ENCODE results near the gene ST6GALNAC6. TPM values are rescaled to one million over a fixed set of nuclear protein-coding genes. Genes with fewer than 3 reads are reported as not detected.

Gene ST6GALNAC6
- total and polyA plus RNA-seq, 12 donors: 32.8 to 52.0 (median 42.5) TPM

DNA sequence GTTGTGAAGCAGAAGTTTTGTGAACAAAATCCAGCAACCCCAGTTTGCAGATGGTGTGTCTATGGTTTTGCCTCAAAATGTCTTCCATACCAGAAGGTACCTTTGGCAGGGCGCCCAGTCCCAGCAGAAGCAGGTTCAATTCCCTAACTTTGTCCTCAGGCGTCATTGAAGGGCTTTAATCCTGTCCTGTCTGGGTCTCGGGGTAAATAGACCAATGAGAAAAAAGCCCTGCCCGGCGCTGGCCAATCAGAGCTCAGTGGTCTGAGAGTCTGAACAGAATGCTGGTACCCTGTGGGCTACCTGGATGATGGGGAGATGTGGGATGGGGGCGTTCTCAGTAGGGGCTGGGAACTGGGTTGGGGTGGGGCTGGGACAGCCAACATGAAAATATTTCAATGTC, 23.6 kb upstream of the ST6GALNAC6 start:
- peaks cover 16 to 49% (median 36%) of the 10 kb centered on the region in 9 donors for H3K4me1 ChIP-seq
- DNase-seq: no peak

DNA sequence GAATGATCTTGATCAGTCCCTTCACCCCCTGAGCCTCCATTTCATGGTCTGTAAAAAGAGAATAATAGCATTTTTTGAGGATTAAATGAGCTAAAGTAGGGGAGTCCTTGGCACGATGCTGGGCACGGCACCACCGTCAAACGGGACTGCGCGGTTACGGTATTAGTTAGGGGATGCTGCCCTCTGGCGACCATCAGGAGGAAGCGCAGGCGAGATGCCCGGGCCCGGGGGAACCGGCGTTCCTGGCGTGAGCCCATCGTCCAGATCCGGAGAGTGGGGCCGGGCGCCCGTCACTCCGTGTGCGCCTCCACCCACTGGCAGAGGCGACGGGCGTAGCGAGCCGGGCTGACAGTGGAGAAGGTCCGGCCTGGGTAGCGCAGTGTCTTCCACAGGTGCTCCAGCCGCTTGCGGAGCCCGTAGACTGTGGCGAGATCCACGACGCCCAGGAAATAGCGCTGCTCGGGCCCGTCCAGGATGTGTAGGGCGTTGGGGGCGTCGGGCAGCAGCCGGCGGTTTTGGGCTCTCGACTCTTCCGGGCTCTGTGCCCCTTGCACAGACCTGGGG, 22.2 kb upstream of the ST6GALNAC6 start:
- H3K4me1 ChIP-seq: peaks cover 8 to 46% (median 32%) of the 10 kb centered on the region in 9 donors
- WGBS, 2 donors: 9 to 12% methylated on average over 45 of the region's 45 CpGs

More for the DNA sequence above, 23.6 kb upstream of the ST6GALNAC6 start:
- H3K36me3 ChIP-seq: no peaks in the 10 kb centered on the region
- peaks cover 6 to 54% (median 32%) of the 10 kb centered on the region in 7 donors for H3K27me3 ChIP-seq
- WGBS, 2 donors: 41 to 60% methylated on average over 6 of the region's 6 CpGs
- no peak overlapping the region for H3K4me3 ChIP-seq
- no peak for TF ChIP-seq CTCF (IDR thresholded peaks at IDR 0.05)
- H3K27ac ChIP-seq: no peak overlapping the region
- no peaks in the 10 kb centered on the region for H3K9me3 ChIP-seq
- ATAC-seq: no peak
- intact Hi-C loops (cut with DNase I): loop anchor here (5.0 to 10.0 kb wide), 10 partner anchors 46 to 708 kb away; partner anchors contain the start of genes TOR2A (in 3 of the 10), CDK9 (in 2 of the 10) and AK1 (in 1 of the 10)

DNA sequence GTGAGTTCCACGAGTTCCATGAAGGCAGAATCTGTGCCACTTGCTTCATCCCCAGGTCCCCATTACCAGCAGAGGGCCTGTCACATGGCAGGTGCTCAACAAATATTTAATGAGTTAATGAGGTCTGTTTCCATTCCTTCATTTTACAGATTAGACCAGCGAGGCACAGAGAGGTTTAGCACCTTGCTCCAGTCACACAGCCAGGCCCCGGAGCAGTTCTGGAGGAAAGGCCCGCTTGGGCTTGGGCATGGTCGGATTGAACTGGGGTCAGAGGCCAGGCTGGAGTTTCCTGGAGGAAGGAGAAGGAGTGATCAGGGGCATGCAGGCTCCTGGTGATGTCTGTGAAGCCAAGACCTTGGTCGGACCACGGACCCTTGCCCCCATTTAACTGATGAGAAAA, 21.4 kb upstream of the ST6GALNAC6 start:
- Histone ChIP-seq H3K36me3 (no peaks in the 10 kb centered on the region), H3K27ac (no peak overlapping the region), H3K4me1 (peaks cover 8 to 54% (median 41%) of the 10 kb centered on the region in 9 donors), H3K27me3 (peaks cover 0 to 32% (median 9%) of the 10 kb centered on the region in 7 donors), H3K4me3 (no peak overlapping the region), H3K9me3 (no peaks in the 10 kb centered on the region)
- ATAC-seq: no peak
- DNase-seq: no peak
- WGBS, 2 donors: 88 to 94% methylated on average over 7 of the region's 7 CpGs
- no peak for TF ChIP-seq CTCF (IDR thresholded peaks at IDR 0.05)
- intact Hi-C loops (cut with DNase I): loop anchor here (1.0 to 10.0 kb wide), 16 partner anchors 43 to 706 kb away; partner anchors contain the start of genes TOR2A (in 8 of the 10), CDK9 (in 2 of the 10) and AK1 (in 1 of the 10)

More for the DNA sequence above, 22.2 kb upstream of the ST6GALNAC6 start:
- Histone ChIP-seq H3K36me3 (no peaks in the 10 kb centered on the region), H3K9me3 (no peaks in the 10 kb centered on the region), H3K27me3 (peaks cover 0 to 40% (median 18%) of the 10 kb centered on the region in 7 donors), H3K4me3 (peak overlapping the region in 7 of 10 donors; percentile 6 to 42 (median 33)), H3K27ac (no peak overlapping the region)
- ATAC-seq: peak; percentile 10 to 36 (median 33)
- intact Hi-C loops (cut with DNase I): loop anchor here (1.0 to 10.0 kb wide), 16 partner anchors 44 to 707 kb away; partner anchors contain the start of genes TOR2A (in 8 of the 10), CDK9 (in 2 of the 10) and AK1 (in 1 of the 10)
- peak; percentile 73 to 80 for DNase-seq
- TF ChIP-seq CTCF (IDR thresholded peaks at IDR 0.05): peak; percentile 91 to 99 (median 98)

- TF ChIP-seq CTCF (IDR thresholded peaks at IDR 0.05): no peak
- 50 to 61% methylated on average over 8 of the region's 8 CpGs for WGBS, 2 donors
- Histone ChIP-seq H3K4me1 (peaks cover 12 to 64% (median 50%) of the 10 kb centered on the region in 9 donors), H3K27me3 (peaks cover 0 to 20% (median 0%) of the 10 kb centered on the region in 7 donors), H3K4me3 (no peak overlapping the region), H3K9me3 (no peaks in the 10 kb centered on the region), H3K36me3 (peaks cover 0 to 7% (median 0%) of the 10 kb centered on the region in 9 donors), H3K27ac (peak overlapping the region in 5 of 10 donors; percentile 2 to 64 (median 53))
- ATAC-seq (peak in 7 of 8 donors; percentile 6 to 72 (median 32)), DNase-seq (peak; percentile 76 to 77)
- intact Hi-C loops (cut with DNase I): loop anchor here in 8 of 10 donors (5.0 to 10.0 kb wide), 7 partner anchors 42 to 182 kb away; partner anchors contain the start of genes CDK9 (in 2 of the 8), AK1 (in 1 of the 8), FPGS (in 1 of the 8) and TOR2A (in 1 of the 8)
These were observed 19.9 kb upstream of the ST6GALNAC6 start for GRCh38 chr9:127919253-127919815.
